CD4-positive, alpha-beta T cell (primary cell): Measurements from ENCODE around the gene RNF138. TPM values are rescaled to one million over a fixed set of nuclear protein-coding genes. Genes with fewer than 3 reads are reported as not detected.
"Not testable (repeated sequence)": the region's sequence is repeated elsewhere in the genome, so short reads cannot be mapped to it uniquely, and the experiment has no call there.

Experiments
- ATAC-seq: fragments of 200-7000 bp; cut with Tn5 transposase; one replicate; pipeline ENCODE4 v1.10.0; 2022; ENCODE audit warnings: mild to moderate bottlenecking; ENCODE audit not compliant: poor library complexity
- CTCF ChIA-PET: fragments of 350-600 bp; sonication (Branson Sonifier 250); formaldehyde crosslinking; loops from one replicate; lab custom pipeline; 2021; ENCODE audit warnings: antibody characterized with exemption, inconsistent platforms; lab: Charles Lee
- POLR2A ChIA-PET: fragments of 350-600 bp; sonication (Branson Sonifier 250); formaldehyde crosslinking; loops from one replicate; lab custom pipeline; 2021; ENCODE audit warnings: antibody characterized with exemption, inconsistent platforms; lab: Charles Lee
- DNase-seq, 14 experiments: peaks; one replicate each; pipeline ENCODE4 v3.0.0-alpha.2; 2013 to 2020; ENCODE audit warnings: mixed read lengths in 2 of 14
- H3K27ac ChIP-seq, 2 donors: one replicate each; pipeline versions ENCODE4 v1.5.1 to v1.7.0; 2013; ENCODE audit warnings: low read length in 2 of 2, low read depth in 1 of 2, mild to moderate bottlenecking in 1 of 2
- H3K27me3 ChIP-seq, 2 experiments: 1 replicate in 1 of 2; 2 replicates in 1 of 2; pipeline versions ENCODE4 v1.6.1 to v1.7.0; 2013; ENCODE audit warnings: low read length in 2 of 2, control low read depth in 1 of 2, mild to moderate bottlenecking in 1 of 2, moderate library complexity in 1 of 2; ENCODE audit not compliant: insufficient read depth in 2 of 2, control insufficient read depth in 1 of 2
- H3K36me3 ChIP-seq: one replicate; pipeline ENCODE4 v1.6.1; 2013; ENCODE audit warnings: low read length, control low read depth; ENCODE audit not compliant: insufficient read depth
- H3K4me1 ChIP-seq: one replicate; pipeline ENCODE4 v1.6.1; 2013; ENCODE audit warnings: low read length, control low read depth; ENCODE audit not compliant: insufficient read depth
- H3K4me3 ChIP-seq: one replicate; pipeline ENCODE4 v1.5.1; 2013; ENCODE audit warnings: mild to moderate bottlenecking, low read length, moderate library complexity
- H3K9me3 ChIP-seq, 2 experiments: 1 replicate in 1 of 2; 2 replicates in 1 of 2; pipeline versions ENCODE4 v1.6.1 to v1.7.0; 2013; ENCODE audit warnings: low read length in 2 of 2, mild to moderate bottlenecking in 2 of 2, control low read depth in 1 of 2, moderate library complexity in 1 of 2; ENCODE audit not compliant: control insufficient read depth in 1 of 2, insufficient read depth in 1 of 2
- H3K27ac Mint-ChIP-seq: one replicate; pipeline ENCODE4 v1.8.0; 2020; ENCODE audit warnings: mixed read lengths
- H3K27me3 Mint-ChIP-seq: one replicate; pipeline ENCODE4 v1.8.0; 2021; ENCODE audit warnings: mixed read lengths
- H3K36me3 Mint-ChIP-seq: one replicate; pipeline ENCODE4 v1.8.0; 2021; ENCODE audit warnings: low read depth, mixed read lengths
- H3K4me1 Mint-ChIP-seq: one replicate; pipeline ENCODE4 v1.8.0; 2021; ENCODE audit warnings: low read depth, mixed read lengths
- H3K4me3 Mint-ChIP-seq: one replicate; pipeline ENCODE4 v1.8.0; 2020; ENCODE audit warnings: mild to moderate bottlenecking, mixed read lengths
- H3K9me3 Mint-ChIP-seq: one replicate; pipeline ENCODE4 v1.8.0; 2020; ENCODE audit warnings: mixed read lengths
- CTCF ChIP-seq: fragments of 200-600 bp; IDR thresholded peaks from one replicate; pipeline ENCODE4 v1.8.0; 2022; ENCODE audit warnings: antibody characterized with exemption, mild to moderate bottlenecking
- intact Hi-C, 2 experiments: fragments of 100-400 bp; cut with DNase I in 1 of 2; cut with micrococcal nuclease in 1 of 2; formaldehyde crosslinking; loops; one replicate each; pipeline versions ENCODE4 v1.15.1 to v1.9.0; 2023 to 2025; cut with DNase I, micrococcal nuclease
- total RNA-seq, 174 experiments: library from RNA in 2 of 174; stranded (reverse) in 2 of 174; gene quantifications; one replicate each; pipeline ENCODE4 v1.2.3 and lab custom pipeline; 2021 to 2026

Gene RNF138
- total RNA-seq, 2 experiments from 2014 or later, result 177 to 184 TPM

- ATAC-seq (no peak), DNase-seq (no peak)
- H3K36me3 ChIP-seq, result peaks cover 4% of the 10 kb centered on the region
- POLR2A ChIA-PET, result interaction anchor here (0.6 to 5.2 kb wide), 3 partner anchors 8 to 65 kb away, joined by 5 to 54 read pairs (median 5); partner anchors contain the start of genes RNF125 and RNF138
- peaks cover 48% of the 10 kb centered on the region for H3K4me1 Mint-ChIP-seq
- H3K27ac ChIP-seq, result no peak overlapping the region
- peaks cover 24% of the 10 kb centered on the region for H3K36me3 Mint-ChIP-seq
- intact Hi-C loops, result loop anchor here in 1 of 2 experiments (10.0 kb wide), 1 partner anchor 339 kb away; no protein-coding TSS in a partner anchor
- CTCF ChIA-PET, result interaction anchor here (1.6 kb wide), 1 partner anchor 12 kb away, joined by 13 read pairs; no protein-coding TSS in a partner anchor
- peaks cover 0 to 6% of the 10 kb centered on the region in 2 experiments for H3K9me3 ChIP-seq
- no peak overlapping the region for H3K4me3 ChIP-seq
- H3K4me3 Mint-ChIP-seq, result peak overlapping the region; percentile 73
- no peaks in the 10 kb centered on the region for H3K27me3 ChIP-seq
- no peaks in the 10 kb centered on the region for H3K9me3 Mint-ChIP-seq
- H3K4me1 ChIP-seq, result peaks cover 32% of the 10 kb centered on the region
- peaks cover 5% of the 10 kb centered on the region for H3K27me3 Mint-ChIP-seq
- no peak for TF ChIP-seq CTCF
- peak overlapping the region; percentile 92 for H3K27ac Mint-ChIP-seq
Observed at GRCh38 chr18:32083781-32084180, 7.9 kb upstream of the RNF138 start.

- Histone ChIP-seq H3K27ac (no peak overlapping the region), H3K36me3 (peaks cover 2% of the 10 kb centered on the region), H3K9me3 (no peaks in the 10 kb centered on the region), H3K4me3 (no peak overlapping the region), H3K4me1 (peaks cover 39% of the 10 kb centered on the region), H3K27me3 (no peaks in the 10 kb centered on the region)
- intact Hi-C loops, result loop anchor here in 1 of 2 experiments (10.0 kb wide), 1 partner anchor 342 kb away; no protein-coding TSS in a partner anchor
- H3K27ac Mint-ChIP-seq, result peak overlapping the region; percentile 43
- H3K9me3 Mint-ChIP-seq, result no peaks in the 10 kb centered on the region
- TF ChIP-seq CTCF, result no peak
- ChIA-PET POLR2A (interaction anchor here (3.1 to 5.2 kb wide), 2 partner anchors 68 to 143 kb away, joined by 13 to 54 read pairs; partner anchors contain the start of genes RNF125 and TRAPPC8), CTCF (interaction anchor here (1.1 kb wide), 1 partner anchor 15 kb away, joined by 3 read pairs; no protein-coding TSS in a partner anchor)
- peak in 2 of 14 experiments; percentile 37 to 56 for DNase-seq
- peaks cover 53% of the 10 kb centered on the region for H3K4me1 Mint-ChIP-seq
- H3K27me3 Mint-ChIP-seq, result peaks cover 5% of the 10 kb centered on the region
- peak overlapping the region; percentile 30 for H3K4me3 Mint-ChIP-seq
- peaks cover 11% of the 10 kb centered on the region for H3K36me3 Mint-ChIP-seq
- ATAC-seq, result no peak
Observed at GRCh38 chr18:32086881-32087280, 4.8 kb upstream of the RNF138 start.

- H3K9me3 ChIP-seq, H3K9me3 Mint-ChIP-seq, DNase-seq, H3K27ac ChIP-seq, H3K27me3 ChIP-seq, ATAC-seq, H3K27me3 Mint-ChIP-seq, H3K36me3 ChIP-seq, H3K4me3 ChIP-seq: not testable (repeated sequence)
- Mint-ChIP-seq H3K4me1 (peaks cover 50% of the 10 kb centered on the region), H3K4me3 (peak overlapping the region; percentile 20), H3K36me3 (peaks cover 32% of the 10 kb centered on the region), H3K27ac (peak overlapping the region; percentile 51)
- intact Hi-C loops, result loop anchor here in 1 of 2 experiments (5.0 kb wide), 2 partner anchors 41 to 44 kb away; no protein-coding TSS in a partner anchor
- POLR2A ChIA-PET, result interaction anchor here (0.9 to 5.3 kb wide), 8 partner anchors 18 to 148 kb away, joined by 3 to 139 read pairs (median 8); partner anchors contain the start of genes RNF125 and TRAPPC8
- CTCF ChIA-PET, result interaction anchor here (1.2 to 3.0 kb wide), 3 partner anchors 18 to 72 kb away, joined by 3 to 11 read pairs (median 11); partner anchors contain the start of gene RNF125
- peaks cover 43% of the 10 kb centered on the region for H3K4me1 ChIP-seq
Observed at GRCh38 chr18:32090831-32091230, 843 bp upstream of the RNF138 start.
